Neural cell (in vitro differentiated cells): ENCODE results near the gene NFIX. TPM values are rescaled to one million over a fixed set of nuclear protein-coding genes. Genes with fewer than 3 reads are reported as not detected.
A peak's percentile ranks its signal among the peaks of the same experiment; 100 is the strongest.

ENCODE experiments used
- H2AFZ ChIP-seq: fragments of 200-600, 300-800 bp; sonication (generic), shearing (Covaris generic); 2 replicates; pipeline ENCODE4 v1.6.0; 2014; ENCODE audit warnings: low read depth, mild to moderate bottlenecking, antibody characterized with exemption, low read length, moderate library complexity
- H3F3A ChIP-seq: fragments of 200-600 bp; shearing (Covaris generic); 2 replicates; pipeline ENCODE4 v1.6.1; 2016; ENCODE audit warnings: mild to moderate bottlenecking, moderate library complexity, mixed read lengths, antibody characterized with exemption, low read length; ENCODE audit not compliant: insufficient read depth, poor library complexity, severe bottlenecking
- H3K27ac ChIP-seq: fragments of 200-600, 300-800 bp; sonication (generic), shearing (Covaris generic); 2 replicates; pipeline ENCODE4 v1.5.1; 2014; ENCODE audit warnings: mild to moderate bottlenecking, low read length, moderate library complexity
- H3K27me3 ChIP-seq: fragments of 300-800, 200-600 bp; sonication (generic), shearing (Covaris generic); 2 replicates; pipeline ENCODE4 v1.6.0; 2014; ENCODE audit warnings: mild to moderate bottlenecking, low read depth, low read length, moderate library complexity; ENCODE audit not compliant: insufficient read depth
- H3K36me3 ChIP-seq: fragments of 300-800, 200-600 bp; sonication (generic), shearing (Covaris generic); 2 replicates; pipeline ENCODE4 v1.5.1; 2014; ENCODE audit warnings: mild to moderate bottlenecking, antibody characterized with exemption, low read length, moderate library complexity; ENCODE audit not compliant: insufficient read depth
- H3K4me2 ChIP-seq: fragments of 300-800, 200-600 bp; sonication (generic), shearing (Covaris generic); 2 replicates; pipeline ENCODE4 v1.6.0; 2014; ENCODE audit warnings: mild to moderate bottlenecking, low read length
- H3K4me3 ChIP-seq: fragments of 300-800, 200-600 bp; sonication (generic), shearing (Covaris generic); 2 replicates; pipeline ENCODE4 v1.5.1; 2014; ENCODE audit warnings: mild to moderate bottlenecking, low read length, moderate library complexity
- H3K79me2 ChIP-seq: fragments of 200-600 bp; shearing (Covaris generic); replicated peaks from 2 replicates; pipeline ENCODE4 v1.6.0; 2014; ENCODE audit warnings: mild to moderate bottlenecking, low read length, moderate library complexity; ENCODE audit not compliant: insufficient read depth
- H3K9ac ChIP-seq: fragments of 300-800, 200-600 bp; sonication (generic), shearing (Covaris generic); 2 replicates; pipeline ENCODE4 v1.6.1; 2016; ENCODE audit warnings: mild to moderate bottlenecking, low read length, mixed read lengths
- H3K9me2 ChIP-seq: fragments of 200-600 bp; shearing (Covaris generic); 2 replicates; pipeline ENCODE4 v1.6.1; 2016; ENCODE audit warnings: mild to moderate bottlenecking, low read length, mixed read lengths; ENCODE audit not compliant: insufficient read depth
- H3K9me3 ChIP-seq: fragments of 200-600, 300-800 bp; sonication (generic), shearing (Covaris generic); 2 replicates; pipeline ENCODE4 v1.6.1; 2016; ENCODE audit warnings: mild to moderate bottlenecking, mixed run types, low read length, moderate library complexity, mixed read lengths
- H4K20me1 ChIP-seq: fragments of 200-600 bp; shearing (Covaris generic); 2 replicates; pipeline ENCODE4 v1.6.1; 2016; ENCODE audit warnings: mild to moderate bottlenecking, mixed run types; ENCODE audit not compliant: insufficient read depth
- CTCF ChIP-seq: fragments of 450-650 bp; IDR thresholded peaks from 2 replicates; pipeline ENCODE4 v1.5.1; 2014; ENCODE audit warnings: antibody characterized with exemption, mild to moderate bottlenecking, moderate library complexity; ENCODE audit not compliant: poor library complexity, severe bottlenecking
- EP300 ChIP-seq: fragments of 450-650 bp; conservative IDR thresholded peaks from 2 replicates; pipeline ENCODE4 v1.6.1; 2014; ENCODE audit warnings: antibody characterized with exemption, mild to moderate bottlenecking, moderate library complexity; ENCODE audit not compliant: poor library complexity, severe bottlenecking
- EZH2 ChIP-seq: fragments of 200-600, 300-800 bp; shearing (Covaris generic), sonication (generic); IDR thresholded peaks from 2 replicates; pipeline ENCODE4 v1.6.1; 2014; ENCODE audit warnings: antibody characterized with exemption, low read length, borderline replicate concordance, mild to moderate bottlenecking; ENCODE audit not compliant: insufficient read depth, poor library complexity, severe bottlenecking
- MXI1 ChIP-seq: fragments of 450-650 bp; conservative IDR thresholded peaks from 2 replicates; pipeline ENCODE4 v1.6.1; 2014; ENCODE audit warnings: antibody characterized with exemption, mild to moderate bottlenecking; ENCODE audit not compliant: poor library complexity, severe bottlenecking
- POLR2AphosphoS5 ChIP-seq: IDR thresholded peaks from 2 replicates; pipeline ENCODE4 v1.6.1; 2012
- RAD21 ChIP-seq: fragments of 450-650 bp; conservative IDR thresholded peaks from 2 replicates; pipeline ENCODE4 v1.6.1; 2014; ENCODE audit warnings: antibody characterized with exemption, mild to moderate bottlenecking, moderate library complexity
- REST ChIP-seq: IDR thresholded peaks from 2 replicates; pipeline ENCODE4 v1.6.1; 2012; ENCODE audit warnings: borderline replicate concordance
- SMC3 ChIP-seq: fragments of 450-650 bp; conservative IDR thresholded peaks from 2 replicates; pipeline ENCODE4 v1.6.1; 2014; ENCODE audit warnings: antibody characterized with exemption, mild to moderate bottlenecking, moderate library complexity; ENCODE audit not compliant: poor library complexity
- TAF1 ChIP-seq: IDR thresholded peaks from 2 replicates; pipeline ENCODE4 v1.6.1; 2012; ENCODE audit warnings: low read depth
- polyA plus RNA-seq: library from polyadenylated mRNA; depleted of rRNA; stranded (reverse); fragments of >200 nt; gene quantifications from 2 replicates; pipeline ENCODE4 v1.2.3, GENCODE V29; 2014

NFIX gene
- polyA plus RNA-seq, 1 donor from 2014 or later, result not detected

GRCh38 chr19:13082192-13083007, 87.1 kb downstream of the NFIX start:
- Histone ChIP-seq H3K9ac (no peak overlapping the region), H3K9me3 (no peaks in the 10 kb centered on the region), H2AFZ (no peak overlapping the region), H3K27ac (no peak overlapping the region), H3K9me2 (no peaks in the 10 kb centered on the region), H3F3A (no peaks in the 10 kb centered on the region), H3K36me3 (no peaks in the 10 kb centered on the region), H3K4me3 (no peak overlapping the region), H4K20me1 (no peaks in the 10 kb centered on the region), H3K27me3 (no peaks in the 10 kb centered on the region), H3K79me2 (no peaks in the 10 kb centered on the region), H3K4me2 (no peak overlapping the region)
- peak; percentile 17 for TF ChIP-seq CTCF
- no peak for TF ChIP-seq RAD21

GRCh38 chr19:13083008-13083404, 87.7 kb downstream of the NFIX start:
- no peaks in the 10 kb centered on the region for H3F3A ChIP-seq
- no peak overlapping the region for H3K4me2 ChIP-seq
- H3K4me3 ChIP-seq, result no peak overlapping the region
- H3K36me3 ChIP-seq, result no peaks in the 10 kb centered on the region
- H3K9me3 ChIP-seq, result no peaks in the 10 kb centered on the region
- H3K9me2 ChIP-seq, result no peaks in the 10 kb centered on the region
- no peaks in the 10 kb centered on the region for H4K20me1 ChIP-seq
- H3K79me2 ChIP-seq, result no peaks in the 10 kb centered on the region
- H3K27me3 ChIP-seq, result no peaks in the 10 kb centered on the region
- TF ChIP-seq RAD21 (no peak), EZH2 (no peak), POLR2AphosphoS5 (no peak)
- H3K9ac ChIP-seq, result no peak overlapping the region
- H3K27ac ChIP-seq, result no peak overlapping the region
- no peak overlapping the region for H2AFZ ChIP-seq

GRCh38 chr19:13083627-13084026, 88.4 kb downstream of the NFIX start:
- Histone ChIP-seq H3K9ac (no peak overlapping the region), H3K27ac (no peak overlapping the region), H4K20me1 (no peaks in the 10 kb centered on the region), H3K9me3 (no peaks in the 10 kb centered on the region), H3K4me3 (no peak overlapping the region), H3F3A (no peaks in the 10 kb centered on the region), H2AFZ (no peak overlapping the region), H3K4me2 (no peak overlapping the region), H3K9me2 (no peaks in the 10 kb centered on the region), H3K79me2 (no peaks in the 10 kb centered on the region), H3K27me3 (no peaks in the 10 kb centered on the region), H3K36me3 (no peaks in the 10 kb centered on the region)
- TF ChIP-seq REST, result no peak
- TF ChIP-seq RAD21, result no peak
- TF ChIP-seq TAF1, result no peak
- TF ChIP-seq EZH2, result no peak
- no peak for TF ChIP-seq SMC3
- TF ChIP-seq MXI1, result no peak
- TF ChIP-seq CTCF, result no peak
- no peak for TF ChIP-seq POLR2AphosphoS5
- TF ChIP-seq EP300, result no peak
